Activated T-cell treated with anti-CD3 and anti-CD28 coated beads for 48 hours (primary cell): Measurements from ENCODE around the gene USH1G.

Experiments
- DNase-seq: peaks from one replicate; pipeline ENCODE4 v3.0.0-alpha.2; 2020; ENCODE audit warnings: low read depth

Gene USH1G

GRCh38 chr17:74954115-74954514, 31.1 kb upstream of the USH1G start:
- DNase-seq, result no peak

GRCh38 chr17:74953134-74953687, 30.2 kb upstream of the USH1G start:
- no peak for DNase-seq

- DNase-seq, result no peak
These were observed 29.5 kb upstream of the USH1G start for GRCh38 chr17:74952431-74953133.

GRCh38 chr17:74951680-74952421, 28.8 kb upstream of the USH1G start:
- no peak for DNase-seq

GRCh38 chr17:74951065-74951464, 28.0 kb upstream of the USH1G start:
- no peak for DNase-seq

GRCh38 chr17:74950207-74950606, 27.2 kb upstream of the USH1G start:
- DNase-seq, result no peak

- DNase-seq, result no peak
These were observed 26.5 kb upstream of the USH1G start for GRCh38 chr17:74949455-74950115.

GRCh38 chr17:74947041-74947754, 24.1 kb upstream of the USH1G start:
- DNase-seq, result no peak

GRCh38 chr17:74946641-74947040, 23.6 kb upstream of the USH1G start:
- no peak for DNase-seq

- DNase-seq, result no peak
These were observed 22.5 kb upstream of the USH1G start for GRCh38 chr17:74945543-74945942.

- no peak for DNase-seq
These were observed 20.9 kb upstream of the USH1G start for GRCh38 chr17:74943808-74944522.

GRCh38 chr17:74941128-74941725, 18.2 kb upstream of the USH1G start:
- no peak for DNase-seq

GRCh38 chr17:74939534-74939933, 16.5 kb upstream of the USH1G start:
- DNase-seq, result no peak

- DNase-seq, result no peak
These were observed 15.3 kb upstream of the USH1G start for GRCh38 chr17:74938194-74938950.

- no peak for DNase-seq
These were observed 14.3 kb upstream of the USH1G start for GRCh38 chr17:74937064-74938051.

- no peak for DNase-seq
These were observed 13.4 kb upstream of the USH1G start for GRCh38 chr17:74936470-74936799.

- DNase-seq, result no peak
These were observed 12.8 kb upstream of the USH1G start, which contains the start of gene OTOP3 for GRCh38 chr17:74935585-74936469. Gene OTOP3 (plus strand): TSS chr17:74935898. CDS start chr17:74935922, 24 bp downstream.

GRCh38 chr17:74935048-74935447, 12.0 kb upstream of the USH1G start:
- no peak for DNase-seq
